GM19467 (cell line): ENCODE results near the gene MRPS22.
A peak's percentile ranks its signal among the peaks of the same experiment; 100 is the strongest.

Experiments used
- ATAC-seq: cut with Tn5 transposase; IDR thresholded peaks from one replicate; pipeline ENCODE4 v1.9.1; 2021; ENCODE audit warnings: mild to moderate bottlenecking, moderate library complexity; ENCODE audit not compliant: unreplicated experiment

The MRPS22 gene

GRCh38 chr3:139311557-139311956, 32.3 kb upstream of the MRPS22 start:
- no peak for ATAC-seq

GRCh38 chr3:139312416-139312815, 31.4 kb upstream of the MRPS22 start:
- no peak for ATAC-seq

- no peak for ATAC-seq
These were observed 30.9 kb upstream of the MRPS22 start for GRCh38 chr3:139312959-139313358.

GRCh38 chr3:139313921-139314320, 29.9 kb upstream of the MRPS22 start:
- no peak for ATAC-seq

GRCh38 chr3:139317215-139317614, 26.6 kb upstream of the MRPS22 start:
- no peak for ATAC-seq

- no peak for ATAC-seq
These were observed 26.0 kb upstream of the MRPS22 start for GRCh38 chr3:139317660-139318430.

GRCh38 chr3:139318431-139318816, 25.4 kb upstream of the MRPS22 start:
- ATAC-seq = no peak

GRCh38 chr3:139318826-139319225, 25.0 kb upstream of the MRPS22 start:
- ATAC-seq = no peak

- no peak for ATAC-seq
These were observed 24.1 kb upstream of the MRPS22 start for GRCh38 chr3:139319428-139320402.

GRCh38 chr3:139320551-139321309, 23.1 kb upstream of the MRPS22 start:
- ATAC-seq = no peak

GRCh38 chr3:139322346-139322745, 21.5 kb upstream of the MRPS22 start:
- ATAC-seq = no peak

- no peak for ATAC-seq
These were observed 20.7 kb upstream of the MRPS22 start for GRCh38 chr3:139323146-139323545.

GRCh38 chr3:139324456-139324855, 19.4 kb upstream of the MRPS22 start:
- ATAC-seq = no peak

- no peak for ATAC-seq
These were observed 18.3 kb upstream of the MRPS22 start for GRCh38 chr3:139325551-139325950.

- ATAC-seq = no peak
These were observed 17.7 kb upstream of the MRPS22 start for GRCh38 chr3:139326131-139326530.

- ATAC-seq = no peak
These were observed 17.1 kb upstream of the MRPS22 start for GRCh38 chr3:139326707-139327106.

GRCh38 chr3:139327231-139327630, 16.6 kb upstream of the MRPS22 start:
- no peak for ATAC-seq

GRCh38 chr3:139327861-139328260, 16.0 kb upstream of the MRPS22 start:
- ATAC-seq = no peak

- ATAC-seq = no peak
These were observed 15.5 kb upstream of the MRPS22 start for GRCh38 chr3:139328356-139328755.

- peak; percentile 99 for ATAC-seq
These were observed 14.4 kb upstream of the MRPS22 start for GRCh38 chr3:139329364-139329850.

- ATAC-seq = no peak
These were observed 11.7 kb upstream of the MRPS22 start for GRCh38 chr3:139332092-139332491.
